SKM-1 treated with dmso at 0.1 percent for 144 hours (cell line): ENCODE results near the gene SLC22A12.

Experiments
- DNase-seq: peaks from one replicate; lab custom pipeline; 2025; ENCODE audit not compliant: unreplicated experiment; lab: John Stamatoyannopoulos, UW

SLC22A12 gene

DNA sequence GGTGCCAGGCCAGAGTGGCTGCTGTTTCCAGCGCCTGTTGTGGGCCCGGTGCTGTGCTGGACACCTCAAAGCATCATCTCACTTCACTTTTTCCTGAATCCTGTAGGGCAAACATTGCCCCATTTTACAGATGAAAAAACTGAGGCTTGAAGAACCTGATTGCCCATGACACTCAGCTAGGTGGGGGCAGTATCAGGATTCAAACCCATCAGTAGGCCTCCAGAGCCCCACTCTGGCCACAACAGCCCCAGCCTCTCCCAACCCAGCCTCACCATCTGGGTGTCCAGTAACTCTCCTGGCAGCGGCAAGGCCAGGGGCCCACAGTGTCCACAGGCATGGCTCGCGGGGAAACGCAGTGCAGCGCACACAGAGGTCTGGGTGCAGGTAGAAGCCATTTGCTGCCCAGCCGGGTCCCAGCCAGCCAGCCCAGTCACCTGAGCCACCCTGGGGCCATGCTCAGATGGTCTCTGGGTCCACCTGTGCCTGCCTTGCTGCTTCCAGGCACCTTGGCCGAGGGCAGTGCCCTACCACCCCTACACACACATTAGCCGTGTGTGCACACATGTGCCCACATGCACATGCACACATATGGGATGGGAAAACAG lies 11.5 kb downstream of the SLC22A12 start:
- DNase-seq, result no peak

DNA sequence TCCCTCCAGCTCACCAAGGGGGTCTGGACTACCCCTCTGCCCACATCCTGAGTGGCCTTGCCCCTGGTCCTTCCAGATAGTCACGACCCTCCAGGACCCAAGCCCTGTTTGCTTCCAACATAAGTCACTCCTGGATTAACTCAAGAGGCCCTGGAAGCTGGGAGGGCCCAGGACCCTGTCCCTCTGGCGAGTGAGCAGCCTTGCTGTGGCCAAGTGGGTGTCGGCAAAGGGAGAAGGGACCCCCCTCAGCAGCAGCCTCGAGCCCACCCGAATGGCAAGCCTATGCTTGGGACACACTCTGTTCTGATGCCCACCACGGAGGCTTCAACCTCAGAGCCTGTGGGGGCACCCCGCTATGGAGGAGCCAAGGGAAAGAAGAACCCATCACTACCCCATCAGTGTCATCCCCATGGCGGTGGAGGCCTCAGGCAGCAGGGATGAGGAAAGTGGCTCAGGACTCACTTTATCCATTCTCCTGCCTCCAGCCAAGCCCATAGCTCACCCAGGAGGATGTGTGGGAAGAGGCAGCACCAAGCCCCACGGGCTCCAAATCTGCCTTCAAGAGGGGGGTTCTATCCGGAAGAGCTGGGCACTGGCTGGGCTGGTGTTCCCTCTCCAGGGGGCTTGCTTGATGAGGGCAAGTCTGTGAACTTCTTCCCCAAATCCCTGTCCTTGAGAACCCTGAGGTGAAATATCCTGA lies 12.5 kb downstream of the SLC22A12 start:
- DNase-seq, result no peak

DNA sequence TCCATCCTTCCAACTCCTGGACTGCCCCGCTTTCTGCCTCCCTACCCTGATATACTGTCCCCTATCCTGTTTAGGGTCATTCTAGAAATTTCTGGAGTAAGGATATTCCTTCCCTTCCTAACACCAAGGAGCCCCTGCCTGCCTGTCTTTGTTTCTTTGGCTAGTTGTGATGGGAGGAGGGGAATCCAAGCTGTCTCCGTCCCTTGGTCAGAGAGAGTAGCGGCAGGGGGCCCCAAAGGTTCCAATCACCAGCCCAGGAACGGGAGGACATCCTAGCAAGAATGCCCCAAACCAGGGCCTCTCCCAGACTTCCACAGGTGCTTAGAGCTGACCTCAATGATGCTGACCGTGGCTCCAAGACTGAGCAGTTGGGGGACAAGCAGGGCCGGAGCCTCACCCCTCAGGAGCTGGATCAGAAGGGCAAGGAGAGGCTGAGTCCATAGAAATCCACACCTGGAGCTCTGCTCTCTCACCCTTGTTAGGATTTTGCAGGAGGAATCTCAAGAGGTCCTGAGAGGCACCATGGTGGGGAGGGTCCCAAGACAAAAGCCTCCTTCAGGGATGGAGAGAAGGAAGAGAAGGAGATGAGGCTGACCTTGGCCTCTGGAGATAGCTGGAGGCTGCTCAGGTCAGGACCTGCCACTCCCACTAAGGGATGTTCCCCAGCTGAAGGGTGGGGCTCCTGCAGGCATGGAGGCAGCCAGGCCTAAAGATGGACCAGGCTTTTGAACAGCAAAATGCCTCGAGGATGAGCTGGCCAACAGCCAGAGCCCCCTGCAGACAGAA lies 13.6 kb downstream of the SLC22A12 start:
- DNase-seq, result no peak

DNA sequence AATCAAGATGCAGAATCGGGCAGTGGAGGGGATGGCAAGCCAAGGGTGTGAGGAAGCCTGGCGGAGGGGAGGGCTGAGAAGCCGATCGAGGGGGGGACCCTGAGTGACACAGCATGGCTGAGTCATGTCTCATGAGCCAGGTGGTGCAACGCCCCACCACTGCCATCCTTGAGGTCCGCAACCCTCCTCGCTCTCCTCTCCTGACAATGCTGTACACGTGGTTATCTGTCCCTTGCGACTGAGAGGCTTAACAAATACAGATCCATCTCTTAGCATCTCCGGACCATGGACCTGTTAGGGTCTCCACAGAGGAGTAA lies 14.2 kb downstream of the SLC22A12 start:
- DNase-seq, result no peak

DNA sequence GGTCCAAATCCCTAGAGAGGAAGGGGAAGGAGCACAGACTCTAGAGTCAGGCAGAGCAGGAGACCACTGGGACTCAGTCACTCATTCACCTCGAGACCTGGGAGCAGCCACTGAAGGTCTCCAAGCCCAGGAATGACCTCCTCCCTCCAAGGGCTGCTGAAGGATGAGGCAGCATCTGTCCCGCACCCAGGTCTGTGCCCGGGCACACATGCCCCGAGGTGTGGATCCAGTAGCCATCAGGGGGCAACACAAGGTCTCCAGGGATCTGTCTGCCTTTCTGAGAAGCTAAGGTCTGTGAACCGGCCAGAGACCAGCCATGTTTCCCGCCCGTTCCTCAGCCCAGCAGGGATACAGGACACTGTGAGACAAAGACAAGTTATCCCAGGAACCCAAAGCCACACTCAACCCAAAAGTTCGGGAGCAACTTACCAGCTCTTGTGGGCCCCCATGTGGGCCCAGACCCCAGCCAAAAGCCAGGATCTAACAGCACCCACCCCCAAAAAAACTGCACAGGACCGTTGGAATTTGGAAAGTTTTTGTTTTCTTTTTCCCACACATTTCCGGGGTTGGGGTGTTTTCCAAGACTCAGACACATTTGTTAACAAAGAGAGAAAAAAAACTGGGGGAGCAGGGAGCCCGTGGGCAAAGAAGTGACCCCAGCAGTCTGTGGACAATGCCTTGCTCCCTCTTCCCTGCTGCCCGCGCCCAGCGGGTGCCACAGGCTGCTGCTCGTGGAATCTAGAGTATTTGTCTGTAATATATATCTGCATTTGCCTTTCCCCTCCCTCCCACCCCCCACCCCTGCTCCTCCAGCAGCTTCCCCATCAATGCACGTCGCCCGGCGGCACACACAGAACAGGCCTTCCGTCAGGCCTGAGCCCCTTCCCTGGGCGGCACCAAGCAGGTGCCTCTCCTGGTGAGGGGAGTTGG lies 14.9 kb downstream of the SLC22A12 start:
- DNase-seq, result no peak

DNA sequence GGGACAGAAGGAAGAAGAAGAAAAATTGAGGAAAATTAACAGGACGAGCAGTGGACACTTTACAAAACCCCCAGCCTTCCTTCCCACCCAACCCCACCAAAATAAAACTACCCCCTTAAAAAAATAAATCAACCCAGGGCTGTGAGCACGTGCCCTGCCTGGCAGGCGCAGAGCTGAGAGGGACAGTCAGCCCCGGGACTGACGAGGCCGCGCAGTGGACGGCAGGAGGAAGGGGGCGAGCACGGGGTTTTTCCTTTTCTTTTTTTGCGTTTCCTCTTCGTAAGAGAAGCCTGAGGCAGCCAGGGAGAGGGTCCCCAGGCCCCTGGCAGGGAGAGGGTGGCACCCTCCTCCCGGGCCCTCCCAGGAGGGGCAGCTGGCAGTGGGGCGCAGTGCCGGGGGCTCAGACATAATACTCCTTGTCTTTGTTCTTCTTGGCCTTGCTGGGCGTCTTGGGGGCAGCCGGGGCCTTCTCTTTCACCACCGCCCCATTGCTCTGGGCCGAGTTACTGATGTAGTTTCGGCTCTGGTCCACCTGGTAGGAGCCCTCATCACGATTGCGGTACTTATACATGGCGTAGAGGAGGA lies 15.9 kb downstream of the SLC22A12 start:
- no peak for DNase-seq

DNA sequence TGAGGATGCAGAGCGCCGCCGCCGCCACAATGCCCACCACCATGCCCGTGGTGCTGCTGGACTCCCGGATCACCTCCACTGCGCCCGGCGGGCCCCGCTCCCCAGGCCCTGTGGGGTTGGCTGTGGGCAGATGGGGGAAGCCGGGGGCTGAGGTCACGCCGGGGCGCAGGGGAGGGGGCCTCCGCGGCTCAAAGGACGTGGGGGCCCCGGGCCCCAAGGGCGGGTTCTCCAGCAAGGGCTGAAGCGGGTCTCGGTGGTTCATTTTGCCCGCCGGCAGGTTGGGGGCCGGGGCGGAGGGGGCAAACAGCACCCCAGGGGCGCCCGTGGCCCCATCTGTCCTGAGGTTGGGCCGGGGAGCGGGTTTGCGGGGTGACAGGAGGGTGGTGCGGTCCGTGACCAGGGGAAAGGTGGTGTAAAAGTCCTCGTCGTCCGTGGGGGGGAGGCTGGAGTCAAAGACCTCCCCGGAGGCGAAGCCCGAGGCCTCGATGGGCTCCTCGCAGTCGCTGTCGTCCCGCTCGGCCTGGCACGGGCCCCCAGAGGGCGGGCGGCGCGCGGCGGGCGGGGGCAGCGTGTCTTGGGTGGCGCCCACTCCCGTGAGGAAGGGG lies 16.5 kb downstream of the SLC22A12 start:
- DNase-seq, result no peak

DNA sequence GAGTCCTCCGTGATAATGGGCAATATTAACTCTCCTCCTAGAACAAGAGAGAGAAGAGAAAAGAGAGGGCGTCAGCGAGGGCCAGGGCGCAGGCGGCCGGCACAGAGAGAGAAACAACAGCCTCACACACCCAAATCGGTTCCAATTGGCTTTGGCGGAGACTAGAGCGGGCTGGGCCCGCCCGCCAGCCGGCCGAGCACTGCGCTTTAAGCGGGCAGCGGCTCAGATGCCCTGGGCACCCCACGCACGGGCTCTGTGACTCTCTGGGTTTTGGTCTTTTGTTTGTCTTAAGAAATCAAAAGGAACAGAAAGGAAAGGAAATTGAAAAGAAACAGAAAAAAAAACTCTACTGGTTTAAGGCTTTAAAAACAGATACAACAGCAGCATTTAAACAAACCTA lies 17.0 kb downstream of the SLC22A12 start:
- DNase-seq, result no peak

DNA sequence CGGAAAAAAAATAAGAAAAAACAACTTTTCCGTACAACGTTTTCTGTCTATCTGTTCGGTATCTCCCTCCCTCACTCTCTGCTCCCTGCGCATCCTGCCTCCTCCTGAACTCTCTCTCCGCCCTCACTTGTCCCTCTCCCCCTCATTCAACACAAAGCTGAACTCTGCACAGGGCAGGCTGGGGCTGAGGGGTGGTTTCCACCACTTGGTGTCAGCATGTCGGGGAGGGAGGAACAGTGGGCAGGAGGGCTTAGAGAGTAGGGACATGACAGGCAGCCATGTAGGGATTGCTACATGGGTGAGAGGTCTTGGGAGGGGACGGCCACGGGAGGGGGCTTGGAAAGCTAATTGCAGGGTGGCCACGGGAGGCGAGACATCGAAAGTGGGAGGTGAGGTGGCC lies 17.6 kb downstream of the SLC22A12 start:
- DNase-seq, result no peak

DNA sequence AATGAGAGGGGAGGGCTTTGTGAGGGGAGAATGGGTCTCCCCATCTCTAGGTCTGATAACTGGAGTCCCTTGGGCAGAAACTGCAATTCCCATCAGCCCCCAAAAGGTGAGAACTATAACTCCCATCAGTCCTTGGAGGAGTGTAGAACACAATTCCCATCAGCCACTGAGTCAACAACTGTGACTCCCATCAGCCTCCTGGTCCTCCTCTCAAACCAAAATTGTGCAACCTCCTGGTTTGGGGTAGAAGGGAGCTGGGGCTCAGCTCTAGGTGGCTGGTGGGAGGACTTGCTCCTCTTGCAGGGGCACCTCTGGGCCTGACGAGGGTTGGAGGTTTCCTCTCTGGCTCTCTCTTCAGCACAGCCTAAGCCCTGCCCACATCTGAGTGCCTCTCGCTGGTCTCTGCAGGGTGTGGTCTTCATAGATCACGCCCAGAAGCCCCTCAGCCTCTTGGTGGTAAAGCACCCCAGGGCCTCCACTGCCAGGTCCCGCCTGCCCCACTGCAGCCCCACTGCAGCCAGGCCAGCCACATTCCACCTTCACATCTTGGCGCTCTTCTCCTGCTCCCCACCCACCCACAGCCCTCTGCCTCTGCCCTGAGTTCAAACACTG lies 18.5 kb downstream of the SLC22A12 start:
- no peak for DNase-seq

DNA sequence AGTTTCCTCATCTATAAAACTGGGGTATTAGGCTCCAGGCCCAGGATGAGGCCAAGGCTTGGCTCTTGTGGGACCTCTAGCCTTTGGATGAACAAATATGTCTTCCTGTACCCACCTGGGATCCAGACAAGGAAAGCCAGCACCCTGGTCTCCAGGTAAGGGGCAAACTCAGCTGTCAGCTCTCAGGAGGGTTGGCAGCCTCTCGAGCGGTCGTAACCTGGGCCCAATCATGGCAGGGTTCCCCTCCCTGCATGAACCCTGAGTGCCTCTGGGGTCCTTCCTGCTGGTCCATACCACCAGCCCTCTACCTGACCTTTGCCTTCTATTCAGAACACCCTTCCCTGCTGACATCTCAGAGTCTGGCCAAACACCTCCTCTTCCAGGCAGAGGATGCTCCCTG lies 19.6 kb downstream of the SLC22A12 start:
- no peak for DNase-seq

DNA sequence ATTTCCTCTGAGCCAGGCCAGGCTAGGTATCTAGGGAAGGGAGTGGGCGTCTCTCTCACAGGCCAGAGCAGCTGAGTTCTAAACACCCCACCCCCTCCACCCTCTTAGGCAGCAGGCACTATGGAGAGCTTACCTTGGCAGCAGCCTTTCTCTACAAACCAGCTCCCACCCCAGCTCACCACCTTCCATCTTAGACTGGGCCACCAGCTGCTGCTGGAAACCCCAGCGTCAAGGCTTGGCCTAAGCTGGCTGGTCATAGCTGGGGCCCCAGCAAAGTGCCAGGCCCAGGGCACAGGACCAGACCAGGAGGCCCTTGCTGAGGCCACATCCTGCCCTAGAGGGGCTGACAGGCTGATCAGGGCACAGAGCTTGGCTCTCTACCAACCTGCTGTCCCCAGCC lies 20.2 kb downstream of the SLC22A12 start:
- DNase-seq, result no peak

DNA sequence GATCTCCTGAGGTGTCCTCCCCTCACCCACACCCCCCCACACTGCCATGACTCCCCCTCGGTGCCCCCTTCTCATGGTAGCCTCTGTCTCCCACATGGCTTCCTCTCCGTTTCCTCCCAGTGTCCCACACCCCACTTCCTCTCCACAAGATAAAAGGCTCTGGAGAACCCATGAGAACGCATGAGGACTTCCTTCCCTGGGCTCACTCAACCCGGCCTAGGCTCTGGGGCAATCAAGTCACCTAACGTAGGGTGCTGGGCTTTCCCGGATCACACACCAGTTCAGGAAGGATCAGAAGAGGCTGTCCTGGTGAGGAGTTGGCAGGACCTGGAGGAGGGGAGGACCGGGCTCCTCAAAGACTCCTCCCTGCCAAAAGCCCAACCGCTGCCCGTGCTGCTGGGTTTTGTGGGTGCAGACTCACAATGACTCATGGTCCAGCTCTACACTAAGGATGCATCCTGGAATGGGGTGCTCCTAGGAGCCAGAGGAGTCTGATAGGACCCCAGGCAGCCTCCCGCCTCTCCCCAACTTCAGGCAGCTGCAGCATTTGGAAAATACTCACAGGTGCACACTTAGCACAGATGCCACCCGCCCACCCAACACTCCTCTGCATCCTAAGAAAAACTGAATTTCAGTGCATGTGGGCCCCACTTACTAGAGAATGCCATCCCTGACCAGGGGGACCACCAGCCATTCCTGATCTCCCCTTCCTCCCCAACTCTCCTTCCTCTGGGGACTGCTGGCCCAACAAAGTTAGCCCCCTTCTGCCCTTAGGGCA lies 21.0 kb downstream of the SLC22A12 start:
- peak; percentile 26 for DNase-seq

DNA sequence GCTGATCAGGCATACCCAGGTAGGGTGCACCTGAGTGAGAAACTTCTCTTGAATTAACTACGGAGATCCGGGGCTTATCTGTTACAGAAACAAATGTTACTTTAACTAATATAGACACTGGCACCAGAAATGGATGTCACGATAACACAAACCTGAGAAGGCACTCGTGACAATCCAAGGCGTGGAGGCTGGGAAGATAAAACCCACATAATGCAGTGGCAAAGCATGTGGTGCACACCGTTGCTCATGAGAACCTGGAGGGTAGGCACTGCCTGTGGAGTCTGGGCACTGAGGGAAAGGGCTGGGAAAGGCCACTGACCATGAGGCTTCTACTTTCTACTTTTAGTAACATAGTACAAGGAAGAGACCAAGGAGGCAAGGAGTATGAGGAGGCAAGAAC lies 22.6 kb downstream of the SLC22A12 start:
- no peak for DNase-seq

DNA sequence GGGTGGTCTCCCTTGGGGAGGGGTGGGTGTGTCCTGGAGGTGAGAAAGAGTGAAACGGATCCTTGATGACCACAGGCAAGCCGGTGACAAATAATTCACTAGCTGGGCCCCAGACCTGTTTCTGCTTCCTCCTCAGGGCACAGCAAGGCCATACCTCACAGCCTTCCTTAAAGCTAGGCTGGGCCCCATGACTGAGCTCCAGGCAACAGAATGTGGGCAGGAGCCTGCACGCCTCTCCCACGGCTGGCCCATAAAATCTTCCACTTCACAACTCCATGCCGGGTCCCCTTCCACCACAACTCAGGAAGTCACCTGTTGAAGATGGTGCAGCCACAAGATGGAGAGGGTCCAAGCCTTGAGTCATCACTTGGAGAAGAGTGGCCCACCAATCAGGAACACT lies 23.9 kb downstream of the SLC22A12 start:
- peak; percentile 33 for DNase-seq

DNA sequence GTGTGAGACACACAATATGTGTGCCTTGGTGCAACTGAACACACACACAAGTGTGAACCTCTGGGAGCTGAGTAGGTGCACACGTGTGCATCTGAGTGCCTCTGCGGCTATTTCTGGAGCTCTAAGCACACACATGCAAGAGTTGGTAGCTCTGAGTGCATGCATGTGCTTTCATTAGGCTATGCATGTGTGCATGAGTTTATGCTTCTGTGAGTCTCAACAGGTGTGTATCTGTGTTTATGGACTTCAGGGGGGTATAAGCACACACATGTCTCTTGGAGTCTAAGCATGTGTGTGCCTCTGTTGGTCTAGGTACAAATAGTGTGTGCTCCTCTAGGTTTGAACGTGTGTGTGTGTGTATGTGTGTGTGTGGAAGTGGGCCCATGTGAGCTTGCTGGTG lies 25.8 kb downstream of the SLC22A12 start:
- DNase-seq, result no peak

DNA sequence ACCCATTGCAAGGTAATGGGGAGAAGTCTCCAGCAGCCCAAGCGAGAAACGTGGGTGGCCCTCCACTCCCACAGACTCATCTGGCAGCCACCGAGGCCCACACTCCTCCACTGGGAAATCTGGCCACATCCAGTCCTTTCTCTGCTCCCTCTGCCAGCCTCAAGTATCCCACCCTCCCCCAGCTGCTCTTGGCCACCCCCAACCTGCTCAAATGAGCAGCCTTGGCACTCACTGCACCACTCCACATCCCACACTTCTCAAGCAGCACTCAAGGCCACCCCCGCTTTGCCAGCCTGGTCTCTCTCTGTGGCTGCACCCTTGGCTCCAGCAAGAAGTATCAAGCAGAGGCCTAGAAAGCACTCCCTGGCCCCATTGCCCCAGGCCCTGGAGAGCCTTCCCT lies 28.2 kb downstream of the SLC22A12 start:
- no peak for DNase-seq

DNA sequence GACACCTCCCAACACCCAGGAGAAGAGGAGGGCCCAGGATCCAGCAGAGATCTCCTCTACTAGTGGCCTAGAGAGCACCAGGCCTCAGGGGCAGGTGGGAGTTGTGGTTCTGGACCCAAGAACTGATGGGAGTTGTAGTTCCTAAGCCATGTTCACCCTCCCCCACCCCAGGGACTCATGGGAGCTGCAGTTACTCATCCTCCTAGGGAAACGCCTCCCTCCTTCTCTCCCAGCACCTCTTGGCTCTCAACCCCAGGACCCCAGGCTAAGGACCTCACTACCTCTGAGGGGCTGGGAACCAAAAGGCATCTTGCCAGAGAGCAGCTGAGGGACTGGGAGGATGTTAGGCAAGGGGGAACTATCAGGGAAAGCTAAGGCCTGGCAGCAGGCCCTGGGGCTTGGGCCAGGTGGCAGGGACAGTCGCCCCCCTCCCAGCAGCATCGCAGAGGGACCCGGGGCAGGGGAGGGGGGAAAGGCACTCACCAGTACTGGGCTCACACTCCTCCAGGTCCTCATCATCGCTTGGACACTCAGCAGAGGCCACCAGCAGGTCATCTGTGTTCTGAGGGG lies 28.9 kb downstream of the SLC22A12 start:
- peak; percentile 28 for DNase-seq

DNA sequence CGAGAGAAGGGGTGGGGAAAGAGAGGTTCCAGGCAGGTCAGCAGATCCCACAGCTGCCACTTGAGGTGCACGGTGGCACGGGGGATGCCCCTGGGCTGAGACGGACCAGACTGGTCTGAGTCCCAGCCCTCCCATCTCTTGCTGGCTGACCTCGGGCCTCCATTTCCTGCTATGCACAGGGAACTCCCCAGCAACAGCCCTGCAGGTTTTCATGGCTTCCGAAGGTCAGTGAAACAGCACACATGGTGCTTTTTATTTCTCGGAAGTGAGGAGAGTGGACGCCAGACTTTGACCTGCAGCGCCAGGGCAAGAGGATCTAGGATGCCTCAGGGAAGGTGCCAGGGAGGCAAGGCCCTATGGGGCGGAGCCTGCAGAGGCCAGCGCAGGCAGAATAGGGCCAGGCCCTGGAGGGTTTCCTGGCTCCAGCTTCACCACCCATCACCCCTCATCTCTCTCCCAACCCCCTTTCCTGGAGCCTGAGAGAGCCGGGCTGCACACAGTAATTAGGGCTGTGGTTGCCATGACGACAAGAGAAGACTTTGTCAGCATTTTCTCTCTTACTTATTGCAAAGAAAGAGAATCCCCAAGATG lies 29.5 kb downstream of the SLC22A12 start:
- DNase-seq, result peak; percentile 5
